Stomach (tissue), 9 donors: Measurements from ENCODE around the gene S100A12. TPM values are rescaled to one million over a fixed set of nuclear protein-coding genes. Genes with fewer than 3 reads are reported as not detected.

Source experiments
- DNase-seq, 2 donors: peaks; one replicate each; pipeline versions ENCODE4 v3.0.0 to v3.0.0-alpha.2; 2013 to 2019
- H3K27ac ChIP-seq, 5 donors: fragments of 200-600 bp in 4 of 5; sonication (generic) in 4 of 5; one replicate each; pipeline ENCODE4 v1.5.1; 2013 to 2019; ENCODE audit warnings: mild to moderate bottlenecking in 1 of 5, moderate library complexity in 1 of 5
- H3K27me3 ChIP-seq, 3 donors: fragments of 200-600 bp; sonication (generic); one replicate each; pipeline ENCODE4 v1.5.1; 2017 to 2019; ENCODE audit warnings: mixed run types in 1 of 3
- H3K36me3 ChIP-seq, 4 donors: fragments of 200-600 bp; sonication (generic); 1 replicate in 3 of 4; 2 replicates in 1 of 4; pipeline ENCODE4 v1.5.1; 2016 to 2019
- H3K4me1 ChIP-seq, 4 donors: fragments of 200-600 bp; sonication (generic); one replicate each; pipeline ENCODE4 v1.5.1; 2016 to 2019
- H3K4me3 ChIP-seq, 4 donors: fragments of 200-600 bp; sonication (generic) in 3 of 4; one replicate each; pipeline ENCODE4 v1.5.1; 2016 to 2019; ENCODE audit warnings: mild to moderate bottlenecking in 1 of 4
- H3K9me3 ChIP-seq, 4 donors: fragments of 200-600 bp; sonication (generic); one replicate each; pipeline ENCODE4 v1.5.1; 2016 to 2019
- CTCF ChIP-seq, 7 experiments: fragments of 450-650 bp in 4 of 7; fragments of 200-600 bp in 3 of 7; sonication (generic) in 3 of 7; IDR thresholded peaks; one replicate each; pipeline ENCODE4 v1.5.1; 2016 to 2019; ENCODE audit warnings: antibody characterized with exemption in 7 of 7, control low read depth in 2 of 7, mild to moderate bottlenecking in 1 of 7
- EP300 ChIP-seq: sonication (generic); formaldehyde crosslinking; IDR thresholded peaks from one replicate; pipeline ENCODE4 v1.6.1; 2017; ENCODE audit warnings: antibody characterized with exemption
- POLR2A ChIP-seq, 4 donors: fragments of 450-650 bp; IDR thresholded peaks; one replicate each; pipeline ENCODE4 v1.6.1; 2016; ENCODE audit warnings: antibody characterized with exemption in 4 of 4, control low read depth in 2 of 4, mild to moderate bottlenecking in 1 of 4, moderate library complexity in 1 of 4
- POLR2AphosphoS5 ChIP-seq, 3 donors: sonication (generic); formaldehyde crosslinking; IDR thresholded peaks; one replicate each; pipeline ENCODE4 v1.6.1; 2016; ENCODE audit warnings: antibody characterized with exemption in 3 of 3
- WGBS, 5 donors: extraction: QIAGEN DNeasy Blood & Tissue Kit in 3 of 5; methylation state at CpG; one replicate each; pipeline versions ENCODE4 v1.1.5 to v1.1.7; 2013 to 2018; 5-methylcytosine and 5-hydroxymethylcytosine counted together
- intact Hi-C: fragments of 100-400 bp; cut with DNase I; formaldehyde crosslinking; loops from one replicate; pipeline ENCODE4 v1.15.1; 2023; ENCODE audit warnings: low total_unique reads
- polyA plus RNA-seq, 3 donors: library from polyadenylated mRNA; stranded (reverse); fragments of 200-250 nt; gene quantifications; one replicate each; pipeline ENCODE4 v1.2.3, GENCODE V29; 2013
- total RNA-seq, 5 donors: library from RNA; depleted of rRNA; stranded (reverse); fragments of >200 nt; gene quantifications; one replicate each; pipeline versions ENCODE4 v1.1.0 to v1.2.3, GENCODE V29; 2014 to 2016
- donor health status: healthy with polysubstance abuse.
- donor health status: Bipolar disorder and iron deficiency.
- donor health status: healthy.

The S100A12 gene
- total and polyA plus RNA-seq, 8 donors = 8.2 to 58.3 (median 16.3) TPM; not detected in 4

- Histone ChIP-seq H3K4me1 (no peaks in the 10 kb centered on the region), H3K27me3 (peaks cover 0 to 22% (median 5%) of the 10 kb centered on the region in 3 donors), H3K27ac (peak overlapping the region in 2 of 5 donors; percentile 36 to 77), H3K9me3 (no peaks in the 10 kb centered on the region), H3K4me3 (peak overlapping the region in 2 of 4 donors; percentile 27 to 40), H3K36me3 (no peaks in the 10 kb centered on the region)
- WGBS, 5 donors = 74 to 85% (median 79%) methylated on average over 5 to 11 of the region's 11 CpGs
- TF ChIP-seq EP300 = no peak
- TF ChIP-seq POLR2AphosphoS5 (IDR thresholded peaks at IDR 0.05) = no peak
- TF ChIP-seq POLR2A (IDR thresholded peaks at IDR 0.05) = no peak
- TF ChIP-seq CTCF (IDR thresholded peaks at IDR 0.05) = no peak
- intact Hi-C loops = no loop called here
- no peak for DNase-seq
These were observed 14.6 kb downstream of the S100A12 start for GRCh38 chr1:153360592-153361479.

GRCh38 chr1:153360190-153360589 lies 15.2 kb downstream of the S100A12 start:
- H3K4me3 ChIP-seq = peak overlapping the region in 2 of 4 donors; percentile 27 to 40
- H3K27me3 ChIP-seq = peaks cover 0 to 21% (median 0%) of the 10 kb centered on the region in 3 donors
- H3K4me1 ChIP-seq = no peaks in the 10 kb centered on the region
- H3K9me3 ChIP-seq = no peaks in the 10 kb centered on the region
- TF ChIP-seq POLR2AphosphoS5 (IDR thresholded peaks at IDR 0.05) = no peak
- 59 to 90% (median 71%) methylated on average over 2 of the region's 2 CpGs for WGBS, 5 donors
- no peaks in the 10 kb centered on the region for H3K36me3 ChIP-seq
- intact Hi-C loops = no loop called here
- DNase-seq = no peak
- peak overlapping the region in 2 of 5 donors; percentile 36 to 77 for H3K27ac ChIP-seq

- intact Hi-C loops = no loop called here
- no peak for DNase-seq
- Histone ChIP-seq H3K27ac (peak overlapping the region in 2 of 5 donors; percentile 56 to 77), H3K4me1 (no peaks in the 10 kb centered on the region), H3K36me3 (no peaks in the 10 kb centered on the region), H3K4me3 (peak overlapping the region in 2 of 4 donors; percentile 27 to 40), H3K27me3 (peaks cover 0 to 18% (median 0%) of the 10 kb centered on the region in 3 donors), H3K9me3 (no peaks in the 10 kb centered on the region)
- WGBS, 5 donors = 80 to 92% (median 89%) methylated on average over 6 of the region's 6 CpGs
- TF ChIP-seq CTCF (IDR thresholded peaks at IDR 0.05) (no peak), POLR2AphosphoS5 (IDR thresholded peaks at IDR 0.05) (no peak), EP300 (no peak), POLR2A (IDR thresholded peaks at IDR 0.05) (no peak)
These were observed 16.2 kb downstream of the S100A12 start for GRCh38 chr1:153359241-153359640.

DNA sequence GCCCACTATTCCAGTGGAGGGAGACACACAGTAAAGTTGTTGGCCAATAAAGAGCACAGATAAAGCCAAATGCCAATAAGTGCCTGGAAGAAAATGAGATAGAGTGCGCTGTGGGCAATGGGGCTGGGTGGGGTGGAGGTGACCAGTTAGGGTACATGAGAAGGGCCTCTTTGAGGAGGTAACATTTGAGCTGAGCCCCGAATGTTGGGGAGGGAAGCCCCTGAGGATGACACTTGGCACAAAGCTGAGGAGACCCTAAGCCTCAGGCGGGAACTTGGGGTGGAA lies 16.8 kb downstream of the S100A12 start:
- Histone ChIP-seq H3K9me3 (no peaks in the 10 kb centered on the region), H3K27me3 (peaks cover 0 to 22% (median 0%) of the 10 kb centered on the region in 3 donors), H3K4me1 (no peaks in the 10 kb centered on the region), H3K27ac (peak overlapping the region in 3 of 5 donors; percentile 45 to 77 (median 56)), H3K36me3 (no peaks in the 10 kb centered on the region), H3K4me3 (peak overlapping the region in 3 of 4 donors; percentile 3 to 40 (median 27))
- no peak for TF ChIP-seq CTCF (IDR thresholded peaks at IDR 0.05)
- no peak for TF ChIP-seq EP300
- no peak for TF ChIP-seq POLR2AphosphoS5 (IDR thresholded peaks at IDR 0.05)
- TF ChIP-seq POLR2A (IDR thresholded peaks at IDR 0.05) = no peak
- intact Hi-C loops = no loop called here
- 73 to 84% (median 80%) methylated on average over 3 of the region's 3 CpGs for WGBS, 5 donors
- DNase-seq = no peak
